HCT116 (cell line): Measurements from ENCODE around the gene RAN. TPM values are rescaled to one million over a fixed set of nuclear protein-coding genes. Genes with fewer than 3 reads are reported as not detected.

Source experiments
- ATAC-seq: fragments of 200-7000 bp; cut with Tn5 transposase; 2 replicates; pipeline ENCODE4 v1.9.1; 2020; ENCODE audit warnings: mild to moderate bottlenecking, moderate library complexity
- BruUV-seq: library from RNA; stranded (reverse); fragments of 400-500 nt; replicated peaks from 2 replicates; lab custom pipeline; 2021; lab: Mats Ljungman, UMichigan
- CTCF ChIA-PET: fragments of 300-600 bp; sonication (Branson Sonifier 250); formaldehyde crosslinking; loops from one replicate; lab custom pipeline; 2021; ENCODE audit warnings: antibody characterized with exemption; lab: Charles Lee
- POLR2A ChIA-PET: fragments of 300-600, 350-600 bp; sonication (Branson Sonifier 250); formaldehyde crosslinking; loops from one replicate; lab custom pipeline; 2021; ENCODE audit warnings: antibody characterized with exemption; lab: Charles Lee
- RAD21 ChIA-PET, 2 experiments: fragments of 300-600 bp; sonication (Branson Sonifier 250); formaldehyde crosslinking; loops; one replicate each; lab custom pipeline; 2023; ENCODE audit warnings: low total read pairs in 2 of 2; ENCODE audit not compliant: uncharacterized antibody in 2 of 2, unreplicated experiment in 2 of 2, low non-redundant PET in 1 of 2; lab: Charles Lee
- DNase-seq: peaks from one replicate; pipeline ENCODE4 v3.0.0-alpha.2; 2010; ENCODE audit warnings: low read depth, low spot score
- H2AFZ ChIP-seq: fragments of 200-600 bp; shearing (Covaris generic), sonication (generic); 2 replicates; pipeline ENCODE4 v1.6.1; 2017; ENCODE audit warnings: low read depth, mixed run types, mixed read lengths, antibody characterized with exemption, low read length; ENCODE audit not compliant: poor library complexity, severe bottlenecking
- H3K27ac ChIP-seq: 2 replicates; pipeline ENCODE4 v1.5.1; 2012; ENCODE audit warnings: low read depth, low read length
- H3K27me3 ChIP-seq: fragments of 200-600 bp; sonication (generic); 2 replicates; pipeline ENCODE4 v1.6.1; 2016; ENCODE audit warnings: mixed run types, low read length, mixed read lengths; ENCODE audit not compliant: insufficient read depth
- H3K36me3 ChIP-seq, 2 experiments: fragments of 200-500 bp in 1 of 2; fragments of 200-600 bp in 1 of 2; sonication (Bioruptor generic) in 1 of 2; sonication (generic) in 1 of 2; 2 replicates each; pipeline versions ENCODE4 v1.5.1 to v1.6.1; 2014 to 2016; ENCODE audit warnings: low read length in 2 of 2, inconsistent platforms in 1 of 2, mixed read lengths in 1 of 2, mixed run types in 1 of 2; ENCODE audit not compliant: insufficient read depth in 2 of 2, control insufficient read depth in 1 of 2
- H3K4me1 ChIP-seq, 2 experiments: fragments of 200-600 bp in 1 of 2; sonication (generic) in 1 of 2; 2 replicates each; pipeline versions ENCODE4 v1.5.1 to v1.6.1; 2012 to 2017; ENCODE audit warnings: low read length in 2 of 2, inconsistent platforms in 1 of 2, mild to moderate bottlenecking in 1 of 2, mixed read lengths in 1 of 2, mixed run types in 1 of 2, moderate library complexity in 1 of 2; ENCODE audit not compliant: insufficient read depth in 2 of 2, control insufficient read depth in 1 of 2
- H3K4me2 ChIP-seq: fragments of 200-600 bp; sonication (generic); 2 replicates; pipeline ENCODE4 v1.6.1; 2017; ENCODE audit warnings: mixed run types, low read length, mixed read lengths
- H3K4me3 ChIP-seq, 2 experiments: fragments of 200-600 bp in 1 of 2; sonication (generic) in 1 of 2; replicated peaks in 1 of 2; 2 replicates each; pipeline ENCODE4 v1.5.1; 2011 to 2016; ENCODE audit warnings: low read length in 2 of 2, control low read depth in 1 of 2, low read depth in 1 of 2, mild to moderate bottlenecking in 1 of 2, mixed read lengths in 1 of 2, mixed run types in 1 of 2
- H3K79me2 ChIP-seq: fragments of 200-600 bp; sonication (generic); 2 replicates; pipeline ENCODE4 v1.6.1; 2017; ENCODE audit warnings: mild to moderate bottlenecking, mixed run types, low read length, moderate library complexity, mixed read lengths; ENCODE audit not compliant: insufficient read depth
- H3K9ac ChIP-seq: fragments of 200-600 bp; sonication (generic); 2 replicates; pipeline ENCODE4 v1.6.1; 2016; ENCODE audit warnings: low read length, mixed read lengths
- H3K9me2 ChIP-seq: fragments of 200-600 bp; sonication (generic), shearing (Covaris generic); 2 replicates; pipeline ENCODE4 v1.6.1; 2017; ENCODE audit warnings: mixed run types, mild to moderate bottlenecking, moderate library complexity; ENCODE audit not compliant: insufficient read depth
- H3K9me3 ChIP-seq, 2 experiments: fragments of 200-500 bp in 1 of 2; fragments of 200-600 bp in 1 of 2; sonication (Bioruptor generic) in 1 of 2; sonication (generic) in 1 of 2; 2 replicates each; pipeline ENCODE4 v1.6.1; 2014 to 2017; ENCODE audit warnings: low read length in 2 of 2, mixed read lengths in 2 of 2, inconsistent platforms in 1 of 2, low read depth in 1 of 2, mild to moderate bottlenecking in 1 of 2, mixed run types in 1 of 2, moderate library complexity in 1 of 2; ENCODE audit not compliant: control insufficient read depth in 1 of 2, insufficient read depth in 1 of 2
- H4K20me1 ChIP-seq: fragments of 200-600 bp; sonication (generic), shearing (Covaris generic); 2 replicates; pipeline ENCODE4 v1.6.1; 2017; ENCODE audit warnings: mixed run types, mild to moderate bottlenecking, moderate library complexity; ENCODE audit not compliant: insufficient read depth
- ATF3 ChIP-seq: IDR thresholded peaks from 2 replicates; pipeline ENCODE4 v1.6.1; 2012
- ELF1 ChIP-seq: IDR thresholded peaks from 2 replicates; pipeline ENCODE4 v1.6.1; 2012; ENCODE audit warnings: low read depth, borderline replicate concordance
- EZH2 ChIP-seq: fragments of 200-600 bp; sonication (generic); IDR thresholded peaks from 2 replicates; pipeline ENCODE4 v1.6.1; 2017; ENCODE audit warnings: antibody characterized with exemption, mixed run types
- JUND ChIP-seq: IDR thresholded peaks from 2 replicates; pipeline ENCODE4 v1.6.1; 2012
- POLR2AphosphoS5 ChIP-seq: IDR thresholded peaks from 2 replicates; pipeline ENCODE4 v1.6.1; 2011; ENCODE audit warnings: mild to moderate bottlenecking, low read depth, low read length, moderate library complexity
- REST ChIP-seq: IDR thresholded peaks from 2 replicates; pipeline ENCODE4 v1.6.1; 2012; ENCODE audit warnings: low read depth
- SP1 ChIP-seq: IDR thresholded peaks from 2 replicates; pipeline ENCODE4 v1.6.1; 2012; ENCODE audit warnings: low read depth
- YY1 ChIP-seq: IDR thresholded peaks from 2 replicates; pipeline ENCODE4 v1.6.1; 2011; ENCODE audit warnings: low read length, low read depth, moderate library complexity, mild to moderate bottlenecking; ENCODE audit not compliant: insufficient replicate concordance; ENCODE audit errors: extremely low read depth
- intact Hi-C: fragments of 100-400 bp; cut with micrococcal nuclease; formaldehyde crosslinking; loops from 2 replicates; pipeline ENCODE4 v1.10.0; 2022
- total RNA-seq: library from RNA; stranded (reverse); gene quantifications from one replicate; pipeline ENCODE4 v1.2.1, GENCODE V29; 2021; ENCODE audit not compliant: unreplicated experiment

The RAN gene
- total RNA-seq, 1 experiment from 2014 or later, result 1,420 TPM

GRCh38 chr12:130873106-130873795, 1.4 kb downstream of the RAN start:
- TF ChIP-seq POLR2AphosphoS5 (no peak), REST (no peak), ELF1 (no peak), ATF3 (no peak), SP1 (no peak), EZH2 (no peak), JUND (no peak), YY1 (no peak)
- H3K9me2 ChIP-seq, result no peaks in the 10 kb centered on the region
- peak overlapping the region; percentile 100 for H3K9ac ChIP-seq
- POLR2A ChIA-PET, result no interaction called here
- CTCF ChIA-PET, result no interaction called here
- H4K20me1 ChIP-seq, result peaks cover 29% of the 10 kb centered on the region; the same call in 1 of the 2 replicates
- intact Hi-C loops, result no loop called here
- H3K4me2 ChIP-seq, result peak overlapping the region; percentile 91
- H3K27me3 ChIP-seq, result no peaks in the 10 kb centered on the region
- DNase-seq (no peak), ATAC-seq (no peak)
- H3K9me3 ChIP-seq, result no peaks in the 10 kb centered on the region
- peak overlapping the region; percentile 96 to 97 for H3K4me3 ChIP-seq
- RAD21 ChIA-PET, result no interaction called here
- peaks cover 50% of the 10 kb centered on the region for H3K79me2 ChIP-seq
- H3K27ac ChIP-seq, result peak overlapping the region; percentile 90
- H3K36me3 ChIP-seq, result peaks cover 41 to 52% of the 10 kb centered on the region in 2 experiments
- BruUV-seq, result TSS peak; percentile 54
- H2AFZ ChIP-seq, result no peak overlapping the region
- H3K4me1 ChIP-seq, result peaks cover 20 to 35% of the 10 kb centered on the region in 2 experiments
